Transverse colon (tissue), 3 donors: Measurements from ENCODE around the gene NOL11.

Experiments used
- POLR2A ChIP-seq: fragments of 450-650 bp; IDR thresholded peaks from one replicate; pipeline ENCODE4 v1.6.1; 2016; ENCODE audit warnings: antibody characterized with exemption, mild to moderate bottlenecking, moderate library complexity
- TF ChIP-seq, protein P1 (sequence below), 5 experiments: fragments of 200-600 bp in 3 of 5; fragments of 450-650 bp in 2 of 5; sonication (generic) in 3 of 5; IDR thresholded peaks; 1 replicate in 2 of 5; 2 replicates in 3 of 5; pipeline ENCODE4 v1.5.1; 2016 to 2017; ENCODE audit warnings: antibody characterized with exemption in 5 of 5, inconsistent platforms in 3 of 5, mild to moderate bottlenecking in 2 of 5, moderate library complexity in 1 of 5

DNA sequence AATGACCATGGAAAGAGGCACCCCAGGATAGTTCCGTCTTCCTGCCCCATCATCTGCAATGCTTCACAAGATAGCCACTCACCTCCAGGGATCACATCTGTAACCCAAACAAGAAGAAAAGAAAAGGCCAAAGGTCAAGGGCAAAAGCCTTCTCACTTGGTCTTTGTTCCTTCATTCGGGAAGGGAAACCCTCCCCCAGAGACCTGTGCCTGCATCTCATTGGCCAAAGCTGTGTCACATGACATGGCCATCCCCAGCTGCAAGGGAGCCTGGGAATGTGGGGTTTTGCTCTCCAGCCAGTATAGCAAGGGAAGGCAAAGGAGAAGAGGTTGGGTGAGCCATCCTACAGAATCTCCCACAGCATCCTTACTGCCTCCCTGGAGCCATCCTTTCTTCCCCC is 47.9 kb downstream of the NOL11 start:
- TF ChIP-seq, protein P1, sequence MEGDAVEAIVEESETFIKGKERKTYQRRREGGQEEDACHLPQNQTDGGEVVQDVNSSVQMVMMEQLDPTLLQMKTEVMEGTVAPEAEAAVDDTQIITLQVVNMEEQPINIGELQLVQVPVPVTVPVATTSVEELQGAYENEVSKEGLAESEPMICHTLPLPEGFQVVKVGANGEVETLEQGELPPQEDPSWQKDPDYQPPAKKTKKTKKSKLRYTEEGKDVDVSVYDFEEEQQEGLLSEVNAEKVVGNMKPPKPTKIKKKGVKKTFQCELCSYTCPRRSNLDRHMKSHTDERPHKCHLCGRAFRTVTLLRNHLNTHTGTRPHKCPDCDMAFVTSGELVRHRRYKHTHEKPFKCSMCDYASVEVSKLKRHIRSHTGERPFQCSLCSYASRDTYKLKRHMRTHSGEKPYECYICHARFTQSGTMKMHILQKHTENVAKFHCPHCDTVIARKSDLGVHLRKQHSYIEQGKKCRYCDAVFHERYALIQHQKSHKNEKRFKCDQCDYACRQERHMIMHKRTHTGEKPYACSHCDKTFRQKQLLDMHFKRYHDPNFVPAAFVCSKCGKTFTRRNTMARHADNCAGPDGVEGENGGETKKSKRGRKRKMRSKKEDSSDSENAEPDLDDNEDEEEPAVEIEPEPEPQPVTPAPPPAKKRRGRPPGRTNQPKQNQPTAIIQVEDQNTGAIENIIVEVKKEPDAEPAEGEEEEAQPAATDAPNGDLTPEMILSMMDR (IDR thresholded peaks at IDR 0.05): no peak
- TF ChIP-seq POLR2A: no peak
